HCT116 (cell line): ENCODE results near the gene GNLY. TPM values are rescaled to one million over a fixed set of nuclear protein-coding genes. Genes with fewer than 3 reads are reported as not detected.

Source experiments
- ATAC-seq: fragments of 200-7000 bp; cut with Tn5 transposase; 2 replicates; pipeline ENCODE4 v1.9.1; 2020; ENCODE audit warnings: mild to moderate bottlenecking, moderate library complexity
- BruUV-seq: library from RNA; stranded (reverse); fragments of 400-500 nt; replicated peaks from 2 replicates; lab custom pipeline; 2021; lab: Mats Ljungman, UMichigan
- CTCF ChIA-PET: fragments of 300-600 bp; sonication (Branson Sonifier 250); formaldehyde crosslinking; loops from one replicate; lab custom pipeline; 2021; ENCODE audit warnings: antibody characterized with exemption; lab: Charles Lee
- POLR2A ChIA-PET: fragments of 300-600, 350-600 bp; sonication (Branson Sonifier 250); formaldehyde crosslinking; loops from one replicate; lab custom pipeline; 2021; ENCODE audit warnings: antibody characterized with exemption; lab: Charles Lee
- RAD21 ChIA-PET, 2 experiments: fragments of 300-600 bp; sonication (Branson Sonifier 250); formaldehyde crosslinking; loops; one replicate each; lab custom pipeline; 2023; ENCODE audit warnings: low total read pairs in 2 of 2; ENCODE audit not compliant: uncharacterized antibody in 2 of 2, unreplicated experiment in 2 of 2, low non-redundant PET in 1 of 2; lab: Charles Lee
- DNase-seq: peaks from one replicate; pipeline ENCODE4 v3.0.0-alpha.2; 2010; ENCODE audit warnings: low read depth, low spot score
- H2AFZ ChIP-seq: fragments of 200-600 bp; shearing (Covaris generic), sonication (generic); 2 replicates; pipeline ENCODE4 v1.6.1; 2017; ENCODE audit warnings: low read depth, mixed run types, mixed read lengths, antibody characterized with exemption, low read length; ENCODE audit not compliant: poor library complexity, severe bottlenecking
- H3K27ac ChIP-seq: 2 replicates; pipeline ENCODE4 v1.5.1; 2012; ENCODE audit warnings: low read depth, low read length
- H3K27me3 ChIP-seq: fragments of 200-600 bp; sonication (generic); 2 replicates; pipeline ENCODE4 v1.6.1; 2016; ENCODE audit warnings: mixed run types, low read length, mixed read lengths; ENCODE audit not compliant: insufficient read depth
- H3K36me3 ChIP-seq, 2 experiments: fragments of 200-500 bp in 1 of 2; fragments of 200-600 bp in 1 of 2; sonication (Bioruptor generic) in 1 of 2; sonication (generic) in 1 of 2; 2 replicates each; pipeline versions ENCODE4 v1.5.1 to v1.6.1; 2014 to 2016; ENCODE audit warnings: low read length in 2 of 2, inconsistent platforms in 1 of 2, mixed read lengths in 1 of 2, mixed run types in 1 of 2; ENCODE audit not compliant: insufficient read depth in 2 of 2, control insufficient read depth in 1 of 2
- H3K4me1 ChIP-seq, 2 experiments: fragments of 200-600 bp in 1 of 2; sonication (generic) in 1 of 2; 2 replicates each; pipeline versions ENCODE4 v1.5.1 to v1.6.1; 2012 to 2017; ENCODE audit warnings: low read length in 2 of 2, inconsistent platforms in 1 of 2, mild to moderate bottlenecking in 1 of 2, mixed read lengths in 1 of 2, mixed run types in 1 of 2, moderate library complexity in 1 of 2; ENCODE audit not compliant: insufficient read depth in 2 of 2, control insufficient read depth in 1 of 2
- H3K4me2 ChIP-seq: fragments of 200-600 bp; sonication (generic); 2 replicates; pipeline ENCODE4 v1.6.1; 2017; ENCODE audit warnings: mixed run types, low read length, mixed read lengths
- H3K4me3 ChIP-seq, 2 experiments: fragments of 200-600 bp in 1 of 2; sonication (generic) in 1 of 2; replicated peaks in 1 of 2; 2 replicates each; pipeline ENCODE4 v1.5.1; 2011 to 2016; ENCODE audit warnings: low read length in 2 of 2, control low read depth in 1 of 2, low read depth in 1 of 2, mild to moderate bottlenecking in 1 of 2, mixed read lengths in 1 of 2, mixed run types in 1 of 2
- H3K79me2 ChIP-seq: fragments of 200-600 bp; sonication (generic); 2 replicates; pipeline ENCODE4 v1.6.1; 2017; ENCODE audit warnings: mild to moderate bottlenecking, mixed run types, low read length, moderate library complexity, mixed read lengths; ENCODE audit not compliant: insufficient read depth
- H3K9ac ChIP-seq: fragments of 200-600 bp; sonication (generic); 2 replicates; pipeline ENCODE4 v1.6.1; 2016; ENCODE audit warnings: low read length, mixed read lengths
- H3K9me2 ChIP-seq: fragments of 200-600 bp; sonication (generic), shearing (Covaris generic); 2 replicates; pipeline ENCODE4 v1.6.1; 2017; ENCODE audit warnings: mixed run types, mild to moderate bottlenecking, moderate library complexity; ENCODE audit not compliant: insufficient read depth
- H3K9me3 ChIP-seq, 2 experiments: fragments of 200-500 bp in 1 of 2; fragments of 200-600 bp in 1 of 2; sonication (Bioruptor generic) in 1 of 2; sonication (generic) in 1 of 2; 2 replicates each; pipeline ENCODE4 v1.6.1; 2014 to 2017; ENCODE audit warnings: low read length in 2 of 2, mixed read lengths in 2 of 2, inconsistent platforms in 1 of 2, low read depth in 1 of 2, mild to moderate bottlenecking in 1 of 2, mixed run types in 1 of 2, moderate library complexity in 1 of 2; ENCODE audit not compliant: control insufficient read depth in 1 of 2, insufficient read depth in 1 of 2
- H4K20me1 ChIP-seq: fragments of 200-600 bp; sonication (generic), shearing (Covaris generic); 2 replicates; pipeline ENCODE4 v1.6.1; 2017; ENCODE audit warnings: mixed run types, mild to moderate bottlenecking, moderate library complexity; ENCODE audit not compliant: insufficient read depth
- ELF1 ChIP-seq: IDR thresholded peaks from 2 replicates; pipeline ENCODE4 v1.6.1; 2012; ENCODE audit warnings: low read depth, borderline replicate concordance
- EZH2 ChIP-seq: fragments of 200-600 bp; sonication (generic); IDR thresholded peaks from 2 replicates; pipeline ENCODE4 v1.6.1; 2017; ENCODE audit warnings: antibody characterized with exemption, mixed run types
- EZH2phosphoT487 ChIP-seq: fragments of 200-600 bp; IDR thresholded peaks from 2 replicates; pipeline ENCODE4 v1.6.1; 2018; ENCODE audit warnings: antibody characterized with exemption, borderline replicate concordance
- RAD21 ChIP-seq: IDR thresholded peaks from 2 replicates; pipeline ENCODE4 v1.6.1; 2012; ENCODE audit warnings: low read depth, mild to moderate bottlenecking
- SIN3A ChIP-seq: IDR thresholded peaks from 2 replicates; pipeline ENCODE4 v1.6.1; 2012; ENCODE audit warnings: low read depth
- SP1 ChIP-seq: IDR thresholded peaks from 2 replicates; pipeline ENCODE4 v1.6.1; 2012; ENCODE audit warnings: low read depth
- SRF ChIP-seq: IDR thresholded peaks from 2 replicates; pipeline ENCODE4 v1.6.1; 2012; ENCODE audit warnings: low read depth
- YY1 ChIP-seq: IDR thresholded peaks from 2 replicates; pipeline ENCODE4 v1.6.1; 2011; ENCODE audit warnings: low read length, low read depth, moderate library complexity, mild to moderate bottlenecking; ENCODE audit not compliant: insufficient replicate concordance; ENCODE audit errors: extremely low read depth
- ZFX ChIP-seq: fragments of 450-650 bp; IDR thresholded peaks from 2 replicates; pipeline ENCODE4 v1.6.1; 2017
- intact Hi-C: fragments of 100-400 bp; cut with micrococcal nuclease; formaldehyde crosslinking; loops from 2 replicates; pipeline ENCODE4 v1.10.0; 2022
- total RNA-seq: library from RNA; stranded (reverse); gene quantifications from one replicate; pipeline ENCODE4 v1.2.1, GENCODE V29; 2021; ENCODE audit not compliant: unreplicated experiment
- TF ChIP-seq, protein P1 (sequence below): IDR thresholded peaks from 2 replicates; pipeline ENCODE4 v1.6.1; 2011; ENCODE audit warnings: mild to moderate bottlenecking, low read length, moderate library complexity; ENCODE audit not compliant: insufficient replicate concordance; ENCODE audit errors: extremely low read depth
- TF ChIP-seq, protein P2 (sequence below): IDR thresholded peaks from 2 replicates; pipeline ENCODE4 v1.6.1; 2012
- TF ChIP-seq, protein P3 (sequence below): IDR thresholded peaks from 2 replicates; pipeline ENCODE4 v1.6.1; 2012; ENCODE audit warnings: low read depth

Gene GNLY
- total RNA-seq, 1 experiment from 2014 or later, result 0.74 TPM

DNA sequence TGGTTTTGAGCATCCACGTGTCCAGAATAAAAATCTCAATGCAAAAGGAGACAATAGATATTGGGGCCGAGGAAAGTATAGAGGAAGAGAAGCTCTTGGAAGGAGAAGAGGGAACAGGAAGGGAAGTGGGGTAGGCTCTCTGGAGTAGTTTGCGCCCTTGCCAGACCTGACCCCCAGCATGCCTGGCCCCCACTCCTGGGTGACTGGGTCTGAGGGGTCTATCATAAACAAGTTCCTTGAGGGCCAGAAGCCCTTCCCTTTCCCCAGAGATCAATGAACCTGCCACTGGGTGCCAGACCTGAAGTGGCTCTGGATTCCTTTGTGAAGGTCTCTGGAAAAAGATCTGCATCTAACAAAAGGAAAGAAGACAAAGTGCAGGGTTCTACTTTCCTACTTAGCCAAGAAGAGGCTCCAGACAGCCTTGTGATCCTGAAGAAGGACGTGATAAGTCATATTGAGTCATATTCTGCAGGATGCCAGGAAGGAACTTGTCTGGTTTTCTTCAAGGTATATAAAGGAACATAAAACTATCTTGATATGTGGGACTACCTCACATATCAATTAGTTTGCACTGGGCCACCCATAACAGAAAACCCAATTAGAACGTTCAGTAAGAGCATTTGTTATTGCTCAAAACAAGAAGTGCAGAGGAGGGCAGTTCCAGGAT, 40.9 kb downstream of the GNLY start:
- no peak overlapping the region for H3K4me2 ChIP-seq
- intact Hi-C loops, result no loop called here
- no peaks in the 10 kb centered on the region for H3K9me3 ChIP-seq
- no peak overlapping the region for H3K4me3 ChIP-seq
- H4K20me1 ChIP-seq, result no peaks in the 10 kb centered on the region
- H2AFZ ChIP-seq, result no peak overlapping the region
- TF ChIP-seq, protein P1, sequence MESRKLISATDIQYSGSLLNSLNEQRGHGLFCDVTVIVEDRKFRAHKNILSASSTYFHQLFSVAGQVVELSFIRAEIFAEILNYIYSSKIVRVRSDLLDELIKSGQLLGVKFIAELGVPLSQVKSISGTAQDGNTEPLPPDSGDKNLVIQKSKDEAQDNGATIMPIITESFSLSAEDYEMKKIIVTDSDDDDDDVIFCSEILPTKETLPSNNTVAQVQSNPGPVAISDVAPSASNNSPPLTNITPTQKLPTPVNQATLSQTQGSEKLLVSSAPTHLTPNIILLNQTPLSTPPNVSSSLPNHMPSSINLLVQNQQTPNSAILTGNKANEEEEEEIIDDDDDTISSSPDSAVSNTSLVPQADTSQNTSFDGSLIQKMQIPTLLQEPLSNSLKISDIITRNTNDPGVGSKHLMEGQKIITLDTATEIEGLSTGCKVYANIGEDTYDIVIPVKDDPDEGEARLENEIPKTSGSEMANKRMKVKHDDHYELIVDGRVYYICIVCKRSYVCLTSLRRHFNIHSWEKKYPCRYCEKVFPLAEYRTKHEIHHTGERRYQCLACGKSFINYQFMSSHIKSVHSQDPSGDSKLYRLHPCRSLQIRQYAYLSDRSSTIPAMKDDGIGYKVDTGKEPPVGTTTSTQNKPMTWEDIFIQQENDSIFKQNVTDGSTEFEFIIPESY, result no peak
- TF ChIP-seq SRF (no peak), EZH2 (no peak), EZH2phosphoT487 (no peak)
- TF ChIP-seq, protein P2, sequence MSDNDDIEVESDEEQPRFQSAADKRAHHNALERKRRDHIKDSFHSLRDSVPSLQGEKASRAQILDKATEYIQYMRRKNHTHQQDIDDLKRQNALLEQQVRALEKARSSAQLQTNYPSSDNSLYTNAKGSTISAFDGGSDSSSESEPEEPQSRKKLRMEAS, result no peak
- TF ChIP-seq, all 23 proteins: peak for 0
- Histone ChIP-seq H3K27ac (no peak overlapping the region), H3K9me2 (no peaks in the 10 kb centered on the region), H3K4me1 (0 out of 4 replicates have a peak, but pooled peaks cover 0 to 4% of the 10 kb centered on the region in 2 experiments), H3K9ac (no peak overlapping the region), H3K27me3 (no peaks in the 10 kb centered on the region), H3K36me3 (no peaks in the 10 kb centered on the region), H3K79me2 (no peaks in the 10 kb centered on the region)
- ChIA-PET RAD21 (interaction anchor here in 1 of 2 experiments (0.6 kb wide), 1 partner anchor 19 kb away, joined by 3 read pairs; the partner anchor contains the start of gene ATOH8), POLR2A (no interaction called here), CTCF (no interaction called here)
- DNase-seq, result no peak
- no peak for ATAC-seq
- no TSS peak for BruUV-seq

DNA sequence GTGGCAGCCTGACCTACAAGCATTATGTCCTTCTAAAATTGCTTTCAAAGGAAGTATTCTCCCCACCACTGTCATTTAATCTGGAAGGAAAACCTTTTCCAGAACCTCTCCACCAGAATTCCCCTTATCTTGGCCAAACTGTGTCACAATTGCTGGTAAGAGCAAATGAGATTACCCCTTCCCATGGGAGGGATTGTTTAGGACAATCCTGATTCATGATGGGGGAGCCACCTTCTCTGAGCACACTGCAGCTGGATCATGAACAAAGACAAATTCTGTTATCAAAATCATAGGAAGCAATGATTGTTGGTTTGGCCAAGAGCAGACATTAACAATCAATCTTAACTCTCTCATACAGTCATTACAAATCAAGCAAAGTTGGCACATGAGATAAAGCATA, 41.5 kb downstream of the GNLY start:
- no peaks in the 10 kb centered on the region for H3K9me2 ChIP-seq
- H3K27me3 ChIP-seq, result no peaks in the 10 kb centered on the region
- no peaks in the 10 kb centered on the region for H3K9me3 ChIP-seq
- no peak for DNase-seq
- no peak overlapping the region for H3K9ac ChIP-seq
- ATAC-seq, result no peak
- H4K20me1 ChIP-seq, result no peaks in the 10 kb centered on the region
- no peaks in the 10 kb centered on the region for H3K79me2 ChIP-seq
- ChIA-PET POLR2A (no interaction called here), CTCF (no interaction called here), RAD21 (no interaction called here)
- H3K4me3 ChIP-seq, result no peak overlapping the region
- peaks cover 1 to 4% of the 10 kb centered on the region in 2 experiments; a peak in 1 of 4 replicates for H3K4me1 ChIP-seq
- H3K27ac ChIP-seq, result no peak overlapping the region
- no peak overlapping the region for H2AFZ ChIP-seq
- no peak overlapping the region for H3K4me2 ChIP-seq
- intact Hi-C loops, result no loop called here
- no TSS peak for BruUV-seq
- H3K36me3 ChIP-seq, result no peaks in the 10 kb centered on the region
- no peak for TF ChIP-seq ELF1
- TF ChIP-seq, protein P3, sequence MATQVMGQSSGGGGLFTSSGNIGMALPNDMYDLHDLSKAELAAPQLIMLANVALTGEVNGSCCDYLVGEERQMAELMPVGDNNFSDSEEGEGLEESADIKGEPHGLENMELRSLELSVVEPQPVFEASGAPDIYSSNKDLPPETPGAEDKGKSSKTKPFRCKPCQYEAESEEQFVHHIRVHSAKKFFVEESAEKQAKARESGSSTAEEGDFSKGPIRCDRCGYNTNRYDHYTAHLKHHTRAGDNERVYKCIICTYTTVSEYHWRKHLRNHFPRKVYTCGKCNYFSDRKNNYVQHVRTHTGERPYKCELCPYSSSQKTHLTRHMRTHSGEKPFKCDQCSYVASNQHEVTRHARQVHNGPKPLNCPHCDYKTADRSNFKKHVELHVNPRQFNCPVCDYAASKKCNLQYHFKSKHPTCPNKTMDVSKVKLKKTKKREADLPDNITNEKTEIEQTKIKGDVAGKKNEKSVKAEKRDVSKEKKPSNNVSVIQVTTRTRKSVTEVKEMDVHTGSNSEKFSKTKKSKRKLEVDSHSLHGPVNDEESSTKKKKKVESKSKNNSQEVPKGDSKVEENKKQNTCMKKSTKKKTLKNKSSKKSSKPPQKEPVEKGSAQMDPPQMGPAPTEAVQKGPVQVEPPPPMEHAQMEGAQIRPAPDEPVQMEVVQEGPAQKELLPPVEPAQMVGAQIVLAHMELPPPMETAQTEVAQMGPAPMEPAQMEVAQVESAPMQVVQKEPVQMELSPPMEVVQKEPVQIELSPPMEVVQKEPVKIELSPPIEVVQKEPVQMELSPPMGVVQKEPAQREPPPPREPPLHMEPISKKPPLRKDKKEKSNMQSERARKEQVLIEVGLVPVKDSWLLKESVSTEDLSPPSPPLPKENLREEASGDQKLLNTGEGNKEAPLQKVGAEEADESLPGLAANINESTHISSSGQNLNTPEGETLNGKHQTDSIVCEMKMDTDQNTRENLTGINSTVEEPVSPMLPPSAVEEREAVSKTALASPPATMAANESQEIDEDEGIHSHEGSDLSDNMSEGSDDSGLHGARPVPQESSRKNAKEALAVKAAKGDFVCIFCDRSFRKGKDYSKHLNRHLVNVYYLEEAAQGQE, result no peak
- TF ChIP-seq SIN3A, result no peak
- TF ChIP-seq RAD21, result no peak
- no peak for TF ChIP-seq SP1
- no peak for TF ChIP-seq EZH2phosphoT487
- no peak for TF ChIP-seq YY1
- TF ChIP-seq ZFX, result no peak
